Psoas muscle (tissue), 8 donors: Measurements from ENCODE around the gene GLIS2. TPM values are rescaled to one million over a fixed set of nuclear protein-coding genes. Genes with fewer than 3 reads are reported as not detected.

ENCODE experiments used
- ATAC-seq, 4 donors: fragments of 200-7000 bp; cut with Tn5 transposase; one replicate each; pipeline ENCODE4 v1.9.1; 2020; ENCODE audit warnings: moderate library complexity in 3 of 4, mild to moderate bottlenecking in 2 of 4
- DNase-seq, 2 donors: peaks; one replicate each; pipeline ENCODE4 v3.0.0-alpha.2; 2020
- H3K27ac ChIP-seq: fragments of 200-600 bp; one replicate; pipeline ENCODE4 v1.8.0; 2022
- H3K27me3 ChIP-seq, 3 donors: fragments of 200-600 bp in 1 of 3; one replicate each; pipeline versions ENCODE4 v1.6.1 to v1.8.0; 2013 to 2022; ENCODE audit warnings: low read length in 2 of 3, mild to moderate bottlenecking in 2 of 3, moderate library complexity in 1 of 3; ENCODE audit not compliant: insufficient read depth in 3 of 3
- H3K36me3 ChIP-seq, 2 donors: fragments of 200-600 bp in 1 of 2; one replicate each; pipeline versions ENCODE4 v1.6.1 to v1.8.0; 2013 to 2022; ENCODE audit warnings: low read depth in 1 of 2, mild to moderate bottlenecking in 1 of 2, moderate library complexity in 1 of 2; ENCODE audit not compliant: insufficient read depth in 1 of 2
- H3K4me1 ChIP-seq: fragments of 200-600 bp; one replicate; pipeline ENCODE4 v1.8.0; 2022
- H3K4me3 ChIP-seq: fragments of 200-600 bp; one replicate; pipeline ENCODE4 v1.8.0; 2022; ENCODE audit warnings: mild to moderate bottlenecking
- H3K9me3 ChIP-seq: fragments of 200-600 bp; one replicate; pipeline ENCODE4 v1.8.0; 2022
- WGBS, 3 donors: extraction: QIAGEN DNeasy Blood & Tissue Kit; methylation state at CpG; one replicate each; pipeline versions ENCODE4 v1.1.6 to v1.1.7; 2013; 5-methylcytosine and 5-hydroxymethylcytosine counted together
- intact Hi-C, 2 donors: fragments of 100-400 bp; cut with DNase I; formaldehyde crosslinking; loops; one replicate each; pipeline versions ENCODE4 v1.11.0 to v1.14.2; 2022
- polyA plus RNA-seq, 3 donors: library from polyadenylated mRNA; stranded (reverse); fragments of 200-250 nt; gene quantifications; one replicate each; pipeline ENCODE4 v1.2.3, GENCODE V29; 2013
- total RNA-seq, 4 donors: library from RNA; stranded (reverse); fragmentation: NEBNext Ultra II Directional in 2 of 4; extraction: Animal tissue kit (Norgen Biotek cat#: 25700) in 2 of 4; gene quantifications; one replicate each; pipeline versions ENCODE4 v1.2.1 to v1.2.4, GENCODE V29; 2021 to 2023
- TF ChIP-seq, protein P1 (sequence below): fragments of 200-600 bp; IDR thresholded peaks from one replicate; pipeline ENCODE4 v1.8.0; 2022; ENCODE audit warnings: antibody characterized with exemption
- donor health status: healthy with polysubstance abuse.
- donor health status: DM: no; HTN: no; CAD: no; lungs with moderate emphysema.
- donor health status: Bipolar disorder and iron deficiency.
- donor health status: healthy.
- donor health status: DM: yes; HTN: yes; CAD: no.
- donor health status: DM: no; HTN: no; CAD: no.
- donor health status: DM: no; HTN: no; CAD: no.
- donor health status: DM: yes; HTN: yes; CAD: no.

Gene GLIS2
- total and polyA plus RNA-seq, 7 donors: 0.96 to 3.3 (median 1.7) TPM

DNA sequence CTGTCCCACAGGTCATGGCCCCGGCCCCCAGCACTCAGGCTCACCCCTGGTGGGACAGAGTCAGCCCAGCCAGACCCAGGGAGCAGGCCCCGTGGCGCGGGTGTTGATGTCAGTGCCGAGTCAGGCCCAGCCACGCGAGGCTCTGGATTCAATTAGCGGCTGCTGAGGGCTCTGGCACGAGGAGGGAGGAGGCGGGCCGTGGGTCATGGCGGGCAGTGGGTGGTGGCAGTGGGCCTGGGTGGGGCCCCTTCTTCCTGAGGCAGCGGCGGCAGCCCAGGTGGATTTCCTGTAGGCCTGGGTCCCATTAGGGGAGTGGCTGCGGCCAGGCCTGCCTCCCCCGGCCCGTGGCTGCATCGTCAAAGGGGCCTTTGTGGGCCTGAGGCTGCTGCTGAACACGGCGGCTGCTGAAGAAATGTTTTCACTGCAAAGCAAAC lies 68.7 kb downstream of the GLIS2 start:
- DNase-seq (no peak), ATAC-seq (no peak)
- intact Hi-C loops: no loop called here

DNA sequence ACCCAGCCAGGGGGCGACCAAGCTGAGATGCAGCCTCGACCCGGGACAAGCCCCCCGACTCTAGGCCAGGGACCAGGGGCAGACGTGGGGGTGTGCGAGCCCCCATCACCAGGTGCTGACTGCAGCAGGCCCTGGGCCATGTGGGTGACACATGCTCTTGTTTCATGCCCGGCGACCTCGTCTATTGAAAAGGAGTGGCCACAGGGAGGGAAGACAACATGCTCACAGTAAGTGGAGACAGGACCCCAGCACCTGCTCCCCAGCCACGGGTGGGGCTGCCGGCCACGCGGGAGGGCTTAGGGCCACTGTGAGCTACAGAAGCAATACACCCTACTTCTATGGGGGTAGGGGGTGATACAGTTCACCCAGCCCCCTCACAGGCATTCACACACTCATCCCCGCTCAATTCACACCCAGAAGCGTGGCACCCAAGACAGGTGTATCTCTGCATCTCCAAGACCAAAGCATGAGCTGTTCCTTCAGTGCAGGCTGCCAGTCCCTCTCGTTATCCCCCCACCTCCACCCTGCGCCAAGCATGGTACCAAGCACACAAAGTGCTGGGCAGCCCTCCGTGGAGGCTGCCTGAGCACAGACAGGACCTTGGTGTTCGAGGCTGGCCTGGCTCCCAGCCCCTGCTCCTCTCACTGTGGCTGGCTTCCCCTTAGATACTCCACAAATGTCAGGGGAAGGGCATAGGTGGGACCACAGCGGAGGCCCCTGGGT lies 69.4 kb downstream of the GLIS2 start:
- peaks cover 13% of the 10 kb centered on the region for H3K4me1 ChIP-seq
- no peaks in the 10 kb centered on the region for H3K9me3 ChIP-seq
- no peaks in the 10 kb centered on the region for H3K27me3 ChIP-seq
- H3K36me3 ChIP-seq: no peaks in the 10 kb centered on the region
- TF ChIP-seq, protein P1, sequence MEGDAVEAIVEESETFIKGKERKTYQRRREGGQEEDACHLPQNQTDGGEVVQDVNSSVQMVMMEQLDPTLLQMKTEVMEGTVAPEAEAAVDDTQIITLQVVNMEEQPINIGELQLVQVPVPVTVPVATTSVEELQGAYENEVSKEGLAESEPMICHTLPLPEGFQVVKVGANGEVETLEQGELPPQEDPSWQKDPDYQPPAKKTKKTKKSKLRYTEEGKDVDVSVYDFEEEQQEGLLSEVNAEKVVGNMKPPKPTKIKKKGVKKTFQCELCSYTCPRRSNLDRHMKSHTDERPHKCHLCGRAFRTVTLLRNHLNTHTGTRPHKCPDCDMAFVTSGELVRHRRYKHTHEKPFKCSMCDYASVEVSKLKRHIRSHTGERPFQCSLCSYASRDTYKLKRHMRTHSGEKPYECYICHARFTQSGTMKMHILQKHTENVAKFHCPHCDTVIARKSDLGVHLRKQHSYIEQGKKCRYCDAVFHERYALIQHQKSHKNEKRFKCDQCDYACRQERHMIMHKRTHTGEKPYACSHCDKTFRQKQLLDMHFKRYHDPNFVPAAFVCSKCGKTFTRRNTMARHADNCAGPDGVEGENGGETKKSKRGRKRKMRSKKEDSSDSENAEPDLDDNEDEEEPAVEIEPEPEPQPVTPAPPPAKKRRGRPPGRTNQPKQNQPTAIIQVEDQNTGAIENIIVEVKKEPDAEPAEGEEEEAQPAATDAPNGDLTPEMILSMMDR: no peak
- intact Hi-C loops: no loop called here
- DNase-seq: no peak
- no peak for ATAC-seq
- H3K4me3 ChIP-seq: no peak overlapping the region
- H3K27ac ChIP-seq: peak overlapping the region; percentile 30
- 78 to 91% (median 83%) methylated on average over 20 of the region's 20 CpGs for WGBS, 3 donors

More for the DNA sequence above, 68.7 kb downstream of the GLIS2 start:
- no peaks in the 10 kb centered on the region for H3K27me3 ChIP-seq
- H3K4me3 ChIP-seq: no peak overlapping the region
- 73 to 83% (median 80%) methylated on average over 15 to 20 of the region's 20 CpGs for WGBS, 3 donors
- H3K9me3 ChIP-seq: no peaks in the 10 kb centered on the region
- peaks cover 13% of the 10 kb centered on the region for H3K4me1 ChIP-seq
- no peak overlapping the region for H3K27ac ChIP-seq
- TF ChIP-seq, protein P1: no peak
- no peaks in the 10 kb centered on the region for H3K36me3 ChIP-seq

DNA sequence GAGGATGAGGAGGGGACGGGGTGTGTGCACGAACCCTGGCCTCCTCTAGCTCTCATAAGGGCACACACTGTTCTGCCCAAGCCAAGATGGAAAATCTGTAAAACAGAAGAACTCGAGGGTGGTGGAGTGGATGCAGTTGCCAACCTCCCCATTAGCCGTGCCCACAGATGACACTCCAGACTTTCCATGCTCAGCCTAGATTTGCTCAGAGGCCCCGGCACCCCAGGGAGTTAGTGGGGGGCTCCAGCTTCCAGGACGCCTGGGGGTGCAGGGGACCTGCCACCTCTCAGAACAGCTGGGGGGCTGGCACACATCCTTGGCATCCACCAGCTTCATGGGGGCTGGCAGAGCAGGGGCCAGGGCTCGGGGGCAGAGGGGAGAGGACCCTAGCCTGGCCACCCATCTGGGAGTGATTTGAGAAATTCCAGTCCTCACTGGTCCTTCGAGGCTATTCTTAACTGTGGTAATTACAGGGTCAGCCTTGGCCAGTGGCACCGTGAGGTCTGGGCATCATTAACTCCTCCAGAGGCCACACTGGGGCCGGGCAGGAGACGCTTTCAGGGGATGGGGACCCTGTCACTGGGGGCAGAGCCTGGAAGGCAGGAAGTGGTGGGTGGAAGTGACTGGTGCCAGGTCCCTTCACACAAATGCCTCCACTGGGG lies 70.1 kb downstream of the GLIS2 start:
- Histone ChIP-seq H3K4me1 (peaks cover 10% of the 10 kb centered on the region), H3K27me3 (no peaks in the 10 kb centered on the region), H3K4me3 (no peak overlapping the region), H3K9me3 (no peaks in the 10 kb centered on the region), H3K27ac (peak overlapping the region; percentile 30), H3K36me3 (no peaks in the 10 kb centered on the region)
- no peak for DNase-seq
- WGBS, 3 donors: 79 to 87% (median 79%) methylated on average over 11 of the region's 11 CpGs
- no peak for ATAC-seq
- TF ChIP-seq, protein P1: no peak
- intact Hi-C loops: no loop called here

DNA sequence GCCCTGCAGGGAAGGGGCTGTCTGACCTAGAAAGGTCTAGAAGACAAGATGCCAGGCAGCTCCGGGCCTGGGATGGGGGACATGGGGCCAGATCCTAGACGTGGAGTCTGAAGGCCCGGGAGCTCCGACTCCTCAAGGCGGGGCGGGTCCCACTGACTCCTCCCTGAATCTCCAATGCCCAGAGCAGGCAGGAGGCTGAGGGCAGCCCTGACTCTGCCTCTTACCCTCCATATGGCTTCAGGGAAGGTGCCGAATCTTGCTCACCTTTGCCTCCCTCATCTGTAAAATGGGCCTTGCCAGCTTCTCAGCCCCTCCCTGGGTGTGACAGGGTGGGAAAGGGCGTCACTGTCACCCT lies 70.6 kb downstream of the GLIS2 start:
- Histone ChIP-seq H3K4me3 (no peak overlapping the region), H3K9me3 (no peaks in the 10 kb centered on the region), H3K36me3 (no peaks in the 10 kb centered on the region), H3K27me3 (no peaks in the 10 kb centered on the region), H3K27ac (peak overlapping the region; percentile 36), H3K4me1 (peaks cover 9% of the 10 kb centered on the region)
- WGBS, 3 donors: 76 to 89% (median 84%) methylated on average over 6 to 8 of the region's 8 CpGs
- DNase-seq: no peak
- TF ChIP-seq, protein P1: no peak
- ATAC-seq: no peak
- intact Hi-C loops: no loop called here
